Fibroblast of skin of back (primary cell): ENCODE data around the gene ATP2C2.

ENCODE experiments used
- DNase-seq: peaks from one replicate; pipeline ENCODE4 v3.0.0-alpha.2; 2013

Gene ATP2C2

GRCh38 chr16:84453061-84453752, 84.9 kb downstream of the ATP2C2 start:
- DNase-seq = no peak

GRCh38 chr16:84454611-84455010, 86.3 kb downstream of the ATP2C2 start:
- DNase-seq = no peak

- no peak for DNase-seq
These were observed 86.7 kb downstream of the ATP2C2 start for GRCh38 chr16:84455031-84455430.

- DNase-seq = no peak
These were observed 90.5 kb downstream of the ATP2C2 start for GRCh38 chr16:84458606-84459532.

GRCh38 chr16:84459533-84459894, 91.2 kb downstream of the ATP2C2 start:
- no peak for DNase-seq

- DNase-seq = no peak
These were observed 91.6 kb downstream of the ATP2C2 start for GRCh38 chr16:84459941-84460405.

GRCh38 chr16:84460406-84461028, 92.2 kb downstream of the ATP2C2 start:
- no peak for DNase-seq

- DNase-seq = no peak
These were observed 92.7 kb downstream of the ATP2C2 start for GRCh38 chr16:84461029-84461412.

GRCh38 chr16:84461413-84462295, 93.3 kb downstream of the ATP2C2 start:
- no peak for DNase-seq

GRCh38 chr16:84462296-84463210, 94.2 kb downstream of the ATP2C2 start:
- no peak for DNase-seq

GRCh38 chr16:84463221-84463620, 94.9 kb downstream of the ATP2C2 start:
- DNase-seq = no peak

GRCh38 chr16:84464116-84464515, 95.8 kb downstream of the ATP2C2 start:
- no peak for DNase-seq

- no peak for DNase-seq
These were observed 96.8 kb downstream of the ATP2C2 start for GRCh38 chr16:84465154-84465553.

- no peak for DNase-seq
These were observed 98.4 kb downstream of the ATP2C2 start for GRCh38 chr16:84466692-84467091.

GRCh38 chr16:84467256-84467655, 98.9 kb downstream of the ATP2C2 start:
- DNase-seq = no peak

- no peak for DNase-seq
These were observed 99.4 kb downstream of the ATP2C2 start for GRCh38 chr16:84467709-84468108.

GRCh38 chr16:84471316-84471715, 103.0 kb downstream of the ATP2C2 start:
- DNase-seq = no peak

- DNase-seq = no peak
These were observed 103.6 kb downstream of the ATP2C2 start for GRCh38 chr16:84471966-84472365.

GRCh38 chr16:84475643-84476240, 107.4 kb downstream of the ATP2C2 start:
- no peak for DNase-seq

GRCh38 chr16:84476401-84476800, 108.1 kb downstream of the ATP2C2 start:
- DNase-seq = no peak

GRCh38 chr16:84477661-84478060, 109.3 kb downstream of the ATP2C2 start:
- no peak for DNase-seq
